Suprapubic skin (tissue), 4 donors: Measurements from ENCODE around the gene NBPF1. TPM values are rescaled to one million over a fixed set of nuclear protein-coding genes. Genes with fewer than 3 reads are reported as not detected.
A peak's percentile ranks its signal among the peaks of the same experiment; 100 is the strongest.
"Not testable (repeated sequence)": the region's sequence is repeated elsewhere in the genome, so short reads cannot be mapped to it uniquely, and the experiment has no call there.

Experiments
- DNase-seq, 2 donors: peaks; one replicate each; pipeline ENCODE4 v3.0.0-alpha.2; 2019; ENCODE audit warnings: low spot score in 2 of 2
- H3K27ac ChIP-seq: fragments of 200-600 bp; sonication (generic); one replicate; pipeline ENCODE4 v1.5.1; 2019
- H3K27me3 ChIP-seq: fragments of 200-600 bp; sonication (generic); one replicate; pipeline ENCODE4 v1.5.1; 2019
- H3K36me3 ChIP-seq: fragments of 200-600 bp; sonication (generic); one replicate; pipeline ENCODE4 v1.5.1; 2019
- H3K4me1 ChIP-seq: fragments of 200-600 bp; sonication (generic); one replicate; pipeline ENCODE4 v1.5.1; 2019
- H3K4me3 ChIP-seq: fragments of 200-600 bp; sonication (generic); one replicate; pipeline ENCODE4 v1.5.1; 2019; ENCODE audit warnings: mild to moderate bottlenecking
- H3K9me3 ChIP-seq: fragments of 200-600 bp; sonication (generic); one replicate; pipeline ENCODE4 v1.5.1; 2019
- CTCF ChIP-seq, 2 donors: fragments of 200-600 bp in 1 of 2; fragments of 450-650 bp in 1 of 2; sonication (generic) in 1 of 2; IDR thresholded peaks; one replicate each; pipeline ENCODE4 v1.5.1; 2016 to 2019; ENCODE audit warnings: antibody characterized with exemption in 2 of 2, mild to moderate bottlenecking in 1 of 2, moderate library complexity in 1 of 2
- EP300 ChIP-seq: sonication (generic); formaldehyde crosslinking; IDR thresholded peaks from one replicate; pipeline ENCODE4 v1.6.1; 2017; ENCODE audit warnings: antibody characterized with exemption
- POLR2A ChIP-seq, 2 donors: fragments of 450-650 bp; IDR thresholded peaks; one replicate each; pipeline ENCODE4 v1.6.1; 2017; ENCODE audit warnings: antibody characterized with exemption in 2 of 2, mild to moderate bottlenecking in 2 of 2, moderate library complexity in 2 of 2
- POLR2AphosphoS5 ChIP-seq, 3 donors: sonication (generic); formaldehyde crosslinking; IDR thresholded peaks; one replicate each; pipeline ENCODE4 v1.6.1; 2017; ENCODE audit warnings: antibody characterized with exemption in 3 of 3
- WGBS: methylation state at CpG from one replicate; pipeline ENCODE4 v1.1.5; 2018; 5-methylcytosine and 5-hydroxymethylcytosine counted together
- total RNA-seq, 4 donors: library from RNA; depleted of rRNA; stranded (reverse); fragments of >200 nt; gene quantifications; one replicate each; pipeline ENCODE4 v1.1.0, GENCODE V29; 2016

Gene NBPF1
- total RNA-seq, 4 donors from 2014 or later, result 12.9 to 49.1 (median 23.8) TPM

GRCh38 chr1:16621300-16621658, 7.9 kb upstream of the NBPF1 start:
- TF ChIP-seq CTCF (IDR thresholded peaks at IDR 0.05) (peak in 1 of 2 donors; percentile 42), POLR2A (IDR thresholded peaks at IDR 0.05) (no peak)
- H3K27me3 ChIP-seq, result no peaks in the 10 kb centered on the region
- H3K4me3 ChIP-seq, result no peak overlapping the region
- 97% methylated on average over 2 of the region's 2 CpGs for WGBS
- H3K9me3 ChIP-seq, result no peaks in the 10 kb centered on the region
- H3K36me3 ChIP-seq, result peaks cover 60% of the 10 kb centered on the region
- H3K27ac ChIP-seq, result no peak overlapping the region
- no peak for DNase-seq
- peaks cover 12% of the 10 kb centered on the region for H3K4me1 ChIP-seq

GRCh38 chr1:16619803-16620501, 6.6 kb upstream of the NBPF1 start:
- peaks cover 46% of the 10 kb centered on the region for H3K36me3 ChIP-seq
- H3K27ac ChIP-seq, H3K4me3 ChIP-seq, H3K27me3 ChIP-seq, H3K9me3 ChIP-seq: not testable (repeated sequence)
- DNase-seq, result peak; percentile 76 to 82
- WGBS, result 91% methylated on average over 21 of the region's 21 CpGs
- H3K4me1 ChIP-seq, result peaks cover 12% of the 10 kb centered on the region

- peak; percentile 79 to 80 for DNase-seq
- peaks cover 37% of the 10 kb centered on the region for H3K36me3 ChIP-seq
- H3K9me3 ChIP-seq, result no peaks in the 10 kb centered on the region
- TF ChIP-seq EP300 (no peak), CTCF (IDR thresholded peaks at IDR 0.05) (no peak), POLR2A (IDR thresholded peaks at IDR 0.05) (no peak), POLR2AphosphoS5 (IDR thresholded peaks at IDR 0.05) (no peak)
- H3K27ac ChIP-seq, result no peak overlapping the region
- H3K4me1 ChIP-seq, result peaks cover 12% of the 10 kb centered on the region
- 79% methylated on average over 15 of the region's 15 CpGs for WGBS
- no peaks in the 10 kb centered on the region for H3K27me3 ChIP-seq
- no peak overlapping the region for H3K4me3 ChIP-seq
Observed at GRCh38 chr1:16618719-16619118, 5.4 kb upstream of the NBPF1 start.

GRCh38 chr1:16617778-16618580, 4.6 kb upstream of the NBPF1 start:
- peaks cover 11% of the 10 kb centered on the region for H3K4me1 ChIP-seq
- DNase-seq, result peak; percentile 63 to 78
- H3K27me3 ChIP-seq, result no peaks in the 10 kb centered on the region
- H3K9me3 ChIP-seq, result no peaks in the 10 kb centered on the region
- no peak overlapping the region for H3K4me3 ChIP-seq
- H3K36me3 ChIP-seq, result peaks cover 30% of the 10 kb centered on the region
- WGBS, result 73% methylated on average over 7 of the region's 7 CpGs
- TF ChIP-seq EP300 (no peak), CTCF (IDR thresholded peaks at IDR 0.05) (no peak), POLR2A (IDR thresholded peaks at IDR 0.05) (no peak)
- H3K27ac ChIP-seq, result no peak overlapping the region

- peak; percentile 75 to 86 for DNase-seq
- WGBS, result 87% methylated on average over 20 of the region's 20 CpGs
- Histone ChIP-seq H3K27ac (no peak overlapping the region), H3K4me1 (peaks cover 19% of the 10 kb centered on the region), H3K36me3 (peaks cover 22% of the 10 kb centered on the region), H3K9me3 (no peaks in the 10 kb centered on the region), H3K4me3 (no peak overlapping the region), H3K27me3 (no peaks in the 10 kb centered on the region)
- TF ChIP-seq POLR2AphosphoS5 (IDR thresholded peaks at IDR 0.05) (no peak), CTCF (IDR thresholded peaks at IDR 0.05) (no peak), POLR2A (IDR thresholded peaks at IDR 0.05) (no peak), EP300 (no peak)
Observed at GRCh38 chr1:16617114-16617631, 3.8 kb upstream of the NBPF1 start.
